Upper lobe of left lung (tissue), 6 donors: Measurements from ENCODE around the gene ADORA3. TPM values are rescaled to one million over a fixed set of nuclear protein-coding genes. Genes with fewer than 3 reads are reported as not detected.
A peak's percentile ranks its signal among the peaks of the same experiment; 100 is the strongest.

ENCODE experiments used
- ATAC-seq, 2 donors: fragments of 200-7000 bp; cut with Tn5 transposase; one replicate each; pipeline ENCODE4 v1.9.1; 2022; ENCODE audit warnings: mild to moderate bottlenecking in 2 of 2, moderate library complexity in 2 of 2; ENCODE audit not compliant: low FRiP score in 2 of 2
- DNase-seq, 2 donors: peaks; one replicate each; pipeline ENCODE4 v3.0.0-alpha.2; 2019 to 2020
- H3K27ac ChIP-seq, 4 donors: fragments of 200-600 bp; sonication (generic); one replicate each; pipeline ENCODE4 v1.5.1; 2016 to 2019
- H3K27me3 ChIP-seq, 4 donors: fragments of 200-600 bp; sonication (generic); one replicate each; pipeline ENCODE4 v1.5.1; 2017 to 2019
- H3K36me3 ChIP-seq, 4 donors: fragments of 200-600 bp; sonication (generic); one replicate each; pipeline ENCODE4 v1.5.1; 2016 to 2019
- H3K4me1 ChIP-seq, 4 donors: fragments of 200-600 bp; sonication (generic); one replicate each; pipeline ENCODE4 v1.5.1; 2018 to 2019
- H3K4me3 ChIP-seq, 4 donors: fragments of 200-600 bp; sonication (generic); one replicate each; pipeline ENCODE4 v1.5.1; 2017 to 2019; ENCODE audit warnings: mild to moderate bottlenecking in 2 of 4, moderate library complexity in 1 of 4
- H3K9me3 ChIP-seq, 4 donors: fragments of 200-600 bp; sonication (generic); one replicate each; pipeline ENCODE4 v1.5.1; 2018 to 2019
- CTCF ChIP-seq, 6 experiments: fragments of 450-650 bp in 4 of 6; fragments of 200-600 bp in 2 of 6; sonication (generic) in 2 of 6; IDR thresholded peaks; one replicate each; pipeline ENCODE4 v1.5.1; 2016 to 2019; ENCODE audit warnings: antibody characterized with exemption in 6 of 6
- EP300 ChIP-seq, 4 donors: sonication (generic); formaldehyde crosslinking; IDR thresholded peaks; one replicate each; pipeline ENCODE4 v1.5.1; 2017; ENCODE audit warnings: antibody characterized with exemption in 4 of 4, control low read depth in 2 of 4
- POLR2A ChIP-seq, 4 donors: fragments of 450-650 bp; IDR thresholded peaks; one replicate each; pipeline ENCODE4 v1.5.1; 2016 to 2017; ENCODE audit warnings: antibody characterized with exemption in 4 of 4, mild to moderate bottlenecking in 2 of 4
- POLR2AphosphoS5 ChIP-seq, 2 donors: sonication (generic); formaldehyde crosslinking; IDR thresholded peaks; one replicate each; pipeline ENCODE4 v1.5.1; 2017; ENCODE audit warnings: antibody characterized with exemption in 2 of 2
- WGBS, 2 donors: methylation state at CpG; one replicate each; pipeline ENCODE4 v1.1.5; 2017 to 2018; 5-methylcytosine and 5-hydroxymethylcytosine counted together
- total RNA-seq, 6 donors: library from RNA; depleted of rRNA in 4 of 6; stranded (reverse); fragments of >200 nt in 4 of 6; gene quantifications; one replicate each; pipeline versions ENCODE4 v1.1.0 to v1.2.1, GENCODE V29; 2016 to 2021
- donor health status: DM: no; HTN: no; CAD: no; lungs with moderate emphysema.
- donor health status: DM: no; HTN: yes; CAD: no; lungs with severe emphysema.

ADORA3 gene
- total RNA-seq, 6 donors from 2014 or later = 2.1 to 10.0 (median 7.3) TPM

GRCh38 chr1:111509997-111510375 lies 6.6 kb upstream of the ADORA3 start:
- DNase-seq = no peak
- no peak for ATAC-seq
- Histone ChIP-seq H3K9me3 (no peaks in the 10 kb centered on the region), H3K4me3 (no peak overlapping the region), H3K36me3 (no peaks in the 10 kb centered on the region), H3K27ac (peak overlapping the region in 3 of 4 donors; percentile 5 to 98 (median 93)), H3K4me1 (peaks cover 61 to 94% (median 68%) of the 10 kb centered on the region in 4 donors), H3K27me3 (no peaks in the 10 kb centered on the region)
- 49 to 51% methylated on average over 3 of the region's 3 CpGs for WGBS, 2 donors
- no peak for TF ChIP-seq EP300 (IDR thresholded peaks at IDR 0.05)
- no peak for TF ChIP-seq POLR2A (IDR thresholded peaks at IDR 0.05)
- TF ChIP-seq POLR2AphosphoS5 (IDR thresholded peaks at IDR 0.05) = no peak
- no peak for TF ChIP-seq CTCF (IDR thresholded peaks at IDR 0.05)

GRCh38 chr1:111507411-111508201 lies 4.2 kb upstream of the ADORA3 start:
- Histone ChIP-seq H3K36me3 (no peaks in the 10 kb centered on the region), H3K4me1 (peaks cover 45 to 85% (median 60%) of the 10 kb centered on the region in 4 donors), H3K9me3 (no peaks in the 10 kb centered on the region), H3K27ac (peak overlapping the region; percentile 93 to 98 (median 94)), H3K4me3 (peak overlapping the region in 3 of 4 donors; percentile 19 to 36 (median 34)), H3K27me3 (no peaks in the 10 kb centered on the region)
- DNase-seq (peak; percentile 85 to 90), ATAC-seq (peak; percentile 86 to 87)
- no peak for TF ChIP-seq EP300 (IDR thresholded peaks at IDR 0.05)
- TF ChIP-seq POLR2AphosphoS5 (IDR thresholded peaks at IDR 0.05) = peak in 1 of 2 donors; percentile 57
- peak in 2 of 4 donors; percentile 20 to 59 for TF ChIP-seq POLR2A (IDR thresholded peaks at IDR 0.05)
- no peak for TF ChIP-seq CTCF (IDR thresholded peaks at IDR 0.05)
- 0 to 6% methylated on average over 4 to 15 of the region's 15 CpGs for WGBS, 2 donors

- no peaks in the 10 kb centered on the region for H3K36me3 ChIP-seq
- peaks cover 39 to 76% (median 55%) of the 10 kb centered on the region in 4 donors for H3K4me1 ChIP-seq
- DNase-seq (no peak), ATAC-seq (no peak)
- H3K4me3 ChIP-seq = no peak overlapping the region
- TF ChIP-seq CTCF (IDR thresholded peaks at IDR 0.05) (no peak), POLR2A (IDR thresholded peaks at IDR 0.05) (no peak), POLR2AphosphoS5 (IDR thresholded peaks at IDR 0.05) (no peak), EP300 (IDR thresholded peaks at IDR 0.05) (no peak)
- peak overlapping the region; percentile 93 to 98 (median 94) for H3K27ac ChIP-seq
- 35 to 45% methylated on average over 2 of the region's 2 CpGs for WGBS, 2 donors
- no peaks in the 10 kb centered on the region for H3K9me3 ChIP-seq
- no peaks in the 10 kb centered on the region for H3K27me3 ChIP-seq
Observed at GRCh38 chr1:111506561-111506960, 3.1 kb upstream of the ADORA3 start.

- Histone ChIP-seq H3K4me3 (no peak overlapping the region), H3K27me3 (no peaks in the 10 kb centered on the region), H3K4me1 (peaks cover 38 to 67% (median 51%) of the 10 kb centered on the region in 4 donors), H3K36me3 (no peaks in the 10 kb centered on the region), H3K27ac (peak overlapping the region; percentile 93 to 98 (median 94)), H3K9me3 (no peaks in the 10 kb centered on the region)
- TF ChIP-seq POLR2A (IDR thresholded peaks at IDR 0.05) = peak in 1 of 4 donors; percentile 64
- TF ChIP-seq EP300 (IDR thresholded peaks at IDR 0.05) = no peak
- DNase-seq (peak in 1 of 2 donors; percentile 70), ATAC-seq (peak in 1 of 2 donors; percentile 20)
- WGBS, 2 donors = 77% methylated on average over 4 to 6 of the region's 6 CpGs
Observed at GRCh38 chr1:111505641-111506119, 2.2 kb upstream of the ADORA3 start.

GRCh38 chr1:111504097-111504496 lies 664 bp upstream of the ADORA3 start:
- Histone ChIP-seq H3K36me3 (no peaks in the 10 kb centered on the region), H3K4me3 (no peak overlapping the region), H3K4me1 (peaks cover 27 to 51% (median 38%) of the 10 kb centered on the region in 4 donors), H3K9me3 (no peaks in the 10 kb centered on the region), H3K27ac (peak overlapping the region; percentile 24 to 93 (median 58)), H3K27me3 (no peaks in the 10 kb centered on the region)
- DNase-seq (no peak), ATAC-seq (no peak)
- no peak for TF ChIP-seq EP300 (IDR thresholded peaks at IDR 0.05)
- TF ChIP-seq CTCF (IDR thresholded peaks at IDR 0.05) = no peak
- TF ChIP-seq POLR2AphosphoS5 (IDR thresholded peaks at IDR 0.05) = no peak
- no peak for TF ChIP-seq POLR2A (IDR thresholded peaks at IDR 0.05)
- WGBS, 2 donors = 64 to 73% methylated on average over 6 of the region's 6 CpGs
